Measurements from ENCODE around the gene NT5C3B. TPM values are rescaled to one million over a fixed set of nuclear protein-coding genes. Genes with fewer than 3 reads are reported as not detected.
"Not testable (repeated sequence)": the region's sequence is repeated elsewhere in the genome, so short reads cannot be mapped to it uniquely, and the experiment has no call there.

Gene NT5C3B
- total RNA-seq, 1 donor from 2014 or later = 64.7 TPM

- DNase-seq (ENCODE audit: low read depth in 2 of 2) = not testable (repeated sequence)
Observed at GRCh38 chr17:41840781-41841180, 4.7 kb upstream of the NT5C3B start.

- not testable (repeated sequence) for DNase-seq (ENCODE audit: low read depth in 2 of 2)
Observed at GRCh38 chr17:41839448-41839847, 3.4 kb upstream of the NT5C3B start.

- DNase-seq (ENCODE audit: low read depth in 2 of 2) = no peak
Observed at GRCh38 chr17:41837761-41838538, 1.9 kb upstream of the NT5C3B start, which contains the start of gene KLHL10. Gene KLHL10 (plus strand): TSS chr17:41837825. CDS start chr17:41837933, 108 bp downstream.

- DNase-seq (ENCODE audit: low read depth in 2 of 2) = no peak
Observed at GRCh38 chr17:41836550-41837196, 641 bp upstream of the NT5C3B start.

GRCh38 chr17:41835214-41835799 lies 725 bp downstream of the NT5C3B start:
- peak in 1 of 2 donors; percentile 7 for DNase-seq (ENCODE audit: low read depth in 2 of 2)

- not testable (repeated sequence) for DNase-seq (ENCODE audit: low read depth in 2 of 2)
Observed at GRCh38 chr17:41829961-41830360, 6.1 kb downstream of the NT5C3B start.

- no peak for DNase-seq (ENCODE audit: low read depth in 2 of 2)
Observed at GRCh38 chr17:41825175-41825845, 10.7 kb downstream of the NT5C3B start.

GRCh38 chr17:41824086-41824485 lies 11.9 kb downstream of the NT5C3B start:
- DNase-seq (ENCODE audit: low read depth in 2 of 2) = no peak

GRCh38 chr17:41823580-41823979 lies 12.5 kb downstream of the NT5C3B start:
- DNase-seq (ENCODE audit: low read depth in 2 of 2) = no peak

GRCh38 chr17:41823141-41823524 lies 12.9 kb downstream of the NT5C3B start:
- no peak for DNase-seq (ENCODE audit: low read depth in 2 of 2)

- DNase-seq (ENCODE audit: low read depth in 2 of 2) = no peak
Observed at GRCh38 chr17:41822216-41823140, 13.6 kb downstream of the NT5C3B start.

- no peak for DNase-seq (ENCODE audit: low read depth in 2 of 2)
Observed at GRCh38 chr17:41821776-41822175, 14.3 kb downstream of the NT5C3B start.

- no peak for DNase-seq (ENCODE audit: low read depth in 2 of 2)
Observed at GRCh38 chr17:41818024-41818423, 18.0 kb downstream of the NT5C3B start.

- DNase-seq (ENCODE audit: low read depth in 2 of 2) = no peak
Observed at GRCh38 chr17:41816637-41817320, 19.3 kb downstream of the NT5C3B start.

- no peak for DNase-seq (ENCODE audit: low read depth in 2 of 2)
Observed at GRCh38 chr17:41814195-41814594, 21.8 kb downstream of the NT5C3B start.

- no peak for DNase-seq (ENCODE audit: low read depth in 2 of 2)
Observed at GRCh38 chr17:41813699-41814124, 22.3 kb downstream of the NT5C3B start.

GRCh38 chr17:41813152-41813680 lies 22.8 kb downstream of the NT5C3B start:
- no peak for DNase-seq (ENCODE audit: low read depth in 2 of 2)

- DNase-seq (ENCODE audit: low read depth in 2 of 2) = peak; percentile 74 to 75
Observed at GRCh38 chr17:41812381-41813151, 23.5 kb downstream of the NT5C3B start, which contains the start of gene FKBP10. Gene FKBP10 (plus strand): TSS chr17:41813004. CDS start chr17:41813035, 31 bp downstream.

Data from lung microvascular endothelial cell (primary cell).